AG10803 (cell line): ENCODE data around the gene CAMSAP2.

ENCODE experiments used
- DNase-seq: peaks from one replicate; pipeline ENCODE4 v3.0.0; 2010; ENCODE audit warnings: low read depth
- H3K4me3 ChIP-seq: 2 replicates; pipeline ENCODE4 v1.5.1; 2011; ENCODE audit warnings: mild to moderate bottlenecking, low read length, control low read depth
- CTCF ChIP-seq: conservative IDR thresholded peaks from 2 replicates; pipeline ENCODE4 v1.5.1; 2011; ENCODE audit warnings: mild to moderate bottlenecking, low read length, control low read depth, inconsistent platforms

The CAMSAP2 gene

GRCh38 chr1:200873116-200873670, 134.5 kb downstream of the CAMSAP2 start:
- no peak for TF ChIP-seq CTCF
- no peak for DNase-seq
- no peak overlapping the region for H3K4me3 ChIP-seq

DNA sequence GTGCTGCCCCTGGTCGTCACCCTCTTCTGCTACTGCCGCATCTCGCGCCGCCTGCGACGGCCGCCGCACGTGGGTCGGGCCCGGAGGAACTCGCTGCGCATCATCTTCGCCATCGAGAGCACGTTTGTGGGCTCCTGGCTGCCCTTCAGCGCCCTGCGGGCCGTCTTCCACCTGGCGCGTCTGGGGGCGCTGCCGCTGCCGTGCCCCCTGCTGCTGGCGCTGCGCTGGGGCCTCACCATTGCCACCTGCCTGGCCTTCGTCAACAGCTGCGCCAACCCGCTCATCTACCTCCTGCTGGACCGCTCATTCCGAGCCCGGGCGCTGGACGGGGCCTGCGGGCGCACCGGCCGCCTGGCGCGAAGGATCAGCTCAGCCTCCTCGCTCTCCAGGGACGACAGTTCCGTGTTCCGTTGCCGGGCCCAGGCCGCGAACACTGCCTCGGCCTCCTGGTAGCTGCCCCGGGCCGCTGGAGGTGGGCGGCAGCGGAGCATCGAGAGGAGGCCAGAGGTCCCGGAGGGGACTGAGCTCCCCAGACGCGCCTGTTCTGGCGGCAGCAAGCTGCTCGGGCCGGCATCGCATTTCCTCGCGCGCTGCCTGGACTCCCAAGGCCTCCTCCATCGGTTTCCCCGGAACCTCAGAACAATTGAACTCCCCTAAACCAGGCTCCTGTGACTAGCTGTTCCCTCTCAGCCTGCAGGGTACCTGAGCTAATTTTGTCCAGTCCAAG, 135.1 kb downstream of the CAMSAP2 start:
- TF ChIP-seq CTCF: no peak
- DNase-seq: no peak
- H3K4me3 ChIP-seq: no peak overlapping the region

GRCh38 chr1:200874694-200875093, 136.0 kb downstream of the CAMSAP2 start:
- no peak overlapping the region for H3K4me3 ChIP-seq
- no peak for DNase-seq
- TF ChIP-seq CTCF: no peak

DNA sequence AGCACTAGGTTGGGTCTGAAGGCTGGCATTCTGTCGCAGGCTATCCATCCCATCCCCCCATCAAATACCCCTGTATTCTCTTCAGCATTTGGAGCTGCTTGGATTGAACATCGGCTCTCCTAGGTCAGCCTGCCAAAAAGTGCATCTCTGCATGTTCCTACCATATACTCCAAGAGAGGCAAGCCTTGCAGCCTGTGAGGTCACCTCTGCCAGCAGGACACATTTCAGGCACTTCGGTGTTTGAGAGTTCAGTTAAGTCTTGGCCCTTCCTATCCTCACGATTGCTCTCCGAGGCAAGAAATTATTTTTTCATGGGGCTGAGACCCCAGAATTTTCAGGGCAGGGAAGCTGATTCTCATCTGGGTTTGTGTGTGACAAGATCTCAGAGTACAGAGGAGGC, 136.7 kb downstream of the CAMSAP2 start:
- H3K4me3 ChIP-seq: no peak overlapping the region
- no peak for TF ChIP-seq CTCF
- DNase-seq: no peak

- no peak overlapping the region for H3K4me3 ChIP-seq
- no peak for DNase-seq
- TF ChIP-seq CTCF: no peak
These were observed 138.3 kb downstream of the CAMSAP2 start for GRCh38 chr1:200877010-200877409.

- H3K4me3 ChIP-seq: no peak overlapping the region
- DNase-seq: no peak
- no peak for TF ChIP-seq CTCF
These were observed 139.3 kb downstream of the CAMSAP2 start for GRCh38 chr1:200877839-200878551.

DNA sequence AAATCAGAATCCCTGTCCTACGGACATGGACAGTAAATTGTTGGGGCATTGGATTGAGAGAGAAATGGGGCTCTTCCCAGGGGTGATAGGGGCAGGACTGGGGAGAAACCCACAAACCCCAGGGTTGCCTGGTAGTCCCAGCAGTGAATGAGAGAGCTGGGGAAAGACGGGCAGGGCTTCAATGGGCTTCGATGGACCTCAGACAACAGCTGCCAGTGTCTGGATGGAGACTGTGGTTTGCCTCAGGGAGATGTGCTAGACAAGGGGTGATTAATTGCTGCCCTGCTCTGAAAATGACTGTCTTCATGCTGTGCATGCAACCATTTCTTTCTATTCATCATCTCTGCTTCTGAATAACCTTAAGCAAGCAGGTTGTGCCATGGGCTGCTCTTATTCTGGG, 141.5 kb downstream of the CAMSAP2 start:
- H3K4me3 ChIP-seq: no peak overlapping the region
- no peak for DNase-seq
- TF ChIP-seq CTCF: no peak
